Midbrain (tissue), 1 donor: ENCODE results near the gene LCA5.
"Not testable (repeated sequence)": the region's sequence is repeated elsewhere in the genome, so short reads cannot be mapped to it uniquely, and the experiment has no call there.

ENCODE experiments used
- DNase-seq: peaks from one replicate; lab custom pipeline; 2025; lab: John Stamatoyannopoulos, UW

Gene LCA5

GRCh38 chr6:79538106-79538971, 1.1 kb upstream of the LCA5 start:
- peak; percentile 38 for DNase-seq

DNA sequence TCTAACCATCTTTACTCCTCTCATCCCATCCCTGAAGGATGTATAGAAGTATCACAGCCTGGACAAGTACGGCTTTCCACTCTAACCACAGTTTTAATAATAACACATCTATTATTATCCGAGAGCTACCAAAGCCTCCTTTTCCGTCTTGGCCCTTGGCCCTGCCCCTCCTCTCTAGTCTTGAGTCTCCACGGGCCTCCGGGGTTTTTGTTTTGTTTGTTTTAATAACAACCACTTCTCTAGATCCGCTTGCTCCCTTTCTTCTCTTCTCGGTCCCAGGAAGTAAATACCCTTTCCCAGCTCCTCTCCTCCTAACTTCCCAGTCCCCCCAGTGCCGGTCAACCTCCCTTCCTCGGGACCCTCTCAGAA, 661 bp downstream of the LCA5 start:
- DNase-seq, result peak; percentile 30

- DNase-seq, result not testable (repeated sequence)
These were observed 7.7 kb downstream of the LCA5 start for GRCh38 chr6:79529567-79529966.

- no peak for DNase-seq
These were observed 10.3 kb downstream of the LCA5 start for GRCh38 chr6:79526897-79527296.

- DNase-seq, result no peak
These were observed 11.7 kb downstream of the LCA5 start for GRCh38 chr6:79525272-79526100.

DNA sequence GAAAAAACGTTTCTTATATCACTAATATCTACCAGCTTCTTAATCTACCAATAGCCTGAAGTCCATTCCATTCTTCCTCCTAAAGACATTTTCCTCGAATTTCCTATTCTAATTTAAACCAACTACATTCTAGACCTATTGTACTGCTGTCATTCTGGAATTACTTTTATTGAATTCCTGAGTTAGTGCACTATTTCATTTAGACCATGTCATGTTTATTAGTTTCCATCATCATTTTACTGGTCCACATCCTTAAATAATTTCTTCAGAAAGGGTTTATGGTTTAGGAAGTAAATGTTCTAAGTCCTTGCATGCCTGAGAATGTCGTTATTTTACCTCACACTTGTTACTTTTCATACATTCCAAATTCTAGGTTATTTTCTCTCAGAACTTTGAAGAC, 13.2 kb downstream of the LCA5 start:
- no peak for DNase-seq

DNA sequence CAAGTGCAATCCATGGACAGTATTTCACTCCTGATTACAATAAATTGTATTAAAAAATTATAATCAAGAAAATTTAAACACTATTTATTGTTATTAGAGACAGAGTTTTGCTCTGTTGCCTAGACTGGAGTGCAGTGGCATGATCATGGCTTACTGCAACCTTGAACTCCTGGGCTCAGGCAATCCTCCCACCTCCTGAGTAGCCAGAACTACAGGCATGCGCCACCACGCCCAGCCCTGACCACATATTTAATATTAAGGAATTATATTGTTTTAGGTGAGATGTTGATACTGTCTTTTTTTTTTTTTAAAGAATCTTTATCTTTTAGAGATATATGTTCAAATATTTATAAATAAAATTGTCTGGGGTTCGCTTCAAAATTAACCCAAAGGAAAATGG, 14.6 kb downstream of the LCA5 start:
- no peak for DNase-seq

DNA sequence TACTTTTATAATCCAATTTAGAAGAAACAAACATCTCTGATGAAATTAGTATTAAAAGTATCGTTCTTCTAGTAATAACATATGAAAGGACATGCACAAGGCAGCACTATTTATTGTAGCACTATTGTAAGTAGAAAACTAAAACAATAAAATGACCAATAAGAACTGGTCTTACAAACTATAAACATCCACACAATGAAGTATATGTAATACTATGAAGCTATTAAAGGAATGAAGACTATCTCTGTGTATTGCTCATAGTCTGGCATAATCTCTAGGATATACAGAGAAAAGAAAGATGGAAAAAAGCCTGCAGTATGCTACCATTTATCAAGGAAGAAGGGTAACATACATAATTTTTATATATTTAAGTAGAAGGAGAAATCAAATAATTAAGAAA, 16.7 kb downstream of the LCA5 start:
- no peak for DNase-seq

GRCh38 chr6:79518842-79519241, 18.4 kb downstream of the LCA5 start:
- no peak for DNase-seq

GRCh38 chr6:79515436-79515835, 21.8 kb downstream of the LCA5 start:
- no peak for DNase-seq

DNA sequence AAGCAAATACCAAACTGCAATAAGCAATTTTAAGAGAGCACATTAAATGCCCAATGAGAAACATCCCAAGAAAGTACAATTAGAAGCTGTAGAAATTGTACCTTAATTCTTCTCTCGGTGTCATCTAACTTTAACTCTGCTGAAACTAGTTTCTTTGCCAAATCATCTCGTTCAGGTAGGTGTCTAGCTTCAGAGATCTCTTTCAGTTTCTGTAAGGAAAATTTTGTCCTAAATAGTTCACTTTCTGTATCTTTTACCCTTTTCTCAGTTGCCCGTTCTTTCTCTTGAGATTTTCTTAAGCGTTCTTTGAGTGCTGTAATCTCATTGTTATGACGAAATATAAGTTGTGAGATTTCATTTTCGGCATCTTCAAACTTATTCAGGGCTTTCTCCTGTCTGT, 24.1 kb downstream of the LCA5 start:
- no peak for DNase-seq

- DNase-seq, result no peak
These were observed 25.2 kb downstream of the LCA5 start for GRCh38 chr6:79512014-79512413.

- DNase-seq, result no peak
These were observed 26.5 kb downstream of the LCA5 start for GRCh38 chr6:79510707-79511106.

DNA sequence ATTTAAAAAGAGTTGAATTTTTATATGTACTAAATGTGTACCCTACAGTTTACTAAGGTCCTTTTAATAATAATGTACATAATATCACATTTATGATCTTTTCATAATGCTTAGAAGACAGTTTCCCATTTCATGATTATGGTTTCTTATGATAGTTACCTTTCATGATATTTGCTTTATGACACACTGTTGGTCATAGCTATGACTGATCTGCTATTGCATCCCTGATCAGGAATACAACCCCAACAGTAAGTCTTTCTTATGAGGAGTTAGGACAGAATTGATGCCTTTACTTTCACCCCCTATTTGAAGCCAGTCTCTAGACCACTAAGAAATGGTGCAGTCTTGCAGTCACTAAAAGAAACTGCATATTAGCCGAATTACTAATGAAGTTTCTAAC, 31.0 kb downstream of the LCA5 start:
- DNase-seq, result no peak

- no peak for DNase-seq
These were observed 32.9 kb downstream of the LCA5 start for GRCh38 chr6:79504372-79504771.

DNA sequence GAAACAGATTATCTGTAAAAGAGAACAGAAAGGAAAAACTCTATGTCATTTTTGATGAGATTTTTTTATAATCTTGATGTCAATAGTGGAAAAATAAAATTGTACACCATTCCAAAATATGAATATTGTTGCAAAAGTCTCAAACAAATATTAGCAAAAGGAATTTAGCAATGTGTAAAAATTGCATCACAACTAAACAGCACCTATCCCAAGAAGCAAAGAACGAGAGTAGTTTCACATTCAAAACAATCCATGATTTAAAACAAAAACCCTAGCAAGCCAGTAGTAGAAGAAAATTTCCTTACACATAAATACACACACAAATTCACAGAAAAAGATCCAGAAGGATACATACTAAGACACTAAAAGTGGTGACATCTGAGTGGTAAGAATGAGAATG, 38.4 kb downstream of the LCA5 start:
- DNase-seq, result no peak

GRCh38 chr6:79495246-79495645, 42.0 kb downstream of the LCA5 start:
- DNase-seq, result no peak

- DNase-seq, result no peak
These were observed 42.4 kb downstream of the LCA5 start for GRCh38 chr6:79494841-79495240.

DNA sequence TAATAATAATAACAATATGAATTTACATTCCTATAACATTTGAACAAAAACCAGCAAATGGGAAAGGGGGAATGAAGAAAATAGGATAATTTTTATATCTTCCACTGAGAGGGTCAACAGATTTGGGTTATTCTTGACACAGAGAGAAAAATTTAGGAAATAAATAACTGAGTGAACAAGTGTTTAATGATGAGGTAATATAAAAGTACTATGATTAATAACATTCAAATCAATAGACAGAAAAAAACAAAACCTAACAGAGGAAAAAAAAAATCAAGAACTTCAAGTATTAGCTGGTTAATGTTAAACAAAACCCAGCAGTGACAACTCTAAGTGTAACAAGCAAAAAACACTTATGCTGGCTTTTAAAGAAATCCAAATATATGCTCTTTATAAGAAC, 66.5 kb downstream of the LCA5 start:
- DNase-seq, result no peak

GRCh38 chr6:79469376-79470246, 67.6 kb downstream of the LCA5 start:
- no peak for DNase-seq

- no peak for DNase-seq
These were observed 68.6 kb downstream of the LCA5 start for GRCh38 chr6:79468587-79468986.

DNA sequence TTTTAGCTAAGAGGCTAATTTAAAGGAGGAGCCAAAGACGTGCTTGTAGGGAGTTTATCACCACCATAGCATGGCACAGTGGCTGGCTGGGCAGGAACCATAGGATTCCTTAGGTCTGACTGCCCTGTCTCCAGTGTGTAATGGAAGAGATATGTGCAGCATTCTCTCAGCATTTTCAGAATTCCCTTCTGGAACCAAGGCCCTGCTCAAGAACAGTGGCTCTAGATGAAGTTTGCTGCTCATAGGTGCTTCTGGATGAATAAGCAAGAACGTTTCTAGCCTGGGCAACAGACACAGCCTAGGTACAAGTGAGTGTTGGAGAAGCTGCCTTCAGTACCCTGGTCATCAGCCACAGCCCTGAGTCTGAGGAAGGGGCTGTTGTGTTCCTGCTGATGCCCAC, 69.1 kb downstream of the LCA5 start:
- no peak for DNase-seq
